Nephron (organoid): Measurements from ENCODE around the gene CFAP210.

Experiments used
- H3K27ac Mint-ChIP-seq, 3 experiments: 2 replicates each; pipeline ENCODE4 v1.8.0; 2020; ENCODE audit warnings: mixed read lengths in 3 of 3, mild to moderate bottlenecking in 2 of 3, moderate library complexity in 1 of 3
- H3K27me3 Mint-ChIP-seq: 2 replicates; pipeline ENCODE4 v1.8.0; 2021; ENCODE audit warnings: low read depth, mild to moderate bottlenecking, moderate library complexity, mixed read lengths
- H3K36me3 Mint-ChIP-seq: 2 replicates; pipeline ENCODE4 v1.8.0; 2020; ENCODE audit warnings: low read depth, mixed read lengths
- H3K4me1 Mint-ChIP-seq: 2 replicates; pipeline ENCODE4 v1.8.0; 2020; ENCODE audit warnings: mixed read lengths
- H3K4me3 Mint-ChIP-seq, 3 experiments: 2 replicates each; pipeline ENCODE4 v1.8.0; 2020; ENCODE audit warnings: mild to moderate bottlenecking in 3 of 3, mixed read lengths in 3 of 3, moderate library complexity in 2 of 3
- H3K9me3 Mint-ChIP-seq: 2 replicates; pipeline ENCODE4 v1.8.0; 2020; ENCODE audit warnings: mixed read lengths
- TF ChIP-seq, protein P1 (sequence below), 3 experiments: fragments of 200-600 bp; sonication (generic); IDR thresholded peaks; one replicate each; pipeline ENCODE4 v1.5.0; 2021; ENCODE audit warnings: antibody characterized with exemption in 3 of 3; ENCODE audit not compliant: unreplicated experiment in 3 of 3

The CFAP210 gene

GRCh38 chr2:169727065-169727464, 32.9 kb upstream of the CFAP210 start:
- peaks cover 2% of the 10 kb centered on the region for H3K27me3 Mint-ChIP-seq
- no peaks in the 10 kb centered on the region for H3K4me1 Mint-ChIP-seq
- TF ChIP-seq, protein P1, sequence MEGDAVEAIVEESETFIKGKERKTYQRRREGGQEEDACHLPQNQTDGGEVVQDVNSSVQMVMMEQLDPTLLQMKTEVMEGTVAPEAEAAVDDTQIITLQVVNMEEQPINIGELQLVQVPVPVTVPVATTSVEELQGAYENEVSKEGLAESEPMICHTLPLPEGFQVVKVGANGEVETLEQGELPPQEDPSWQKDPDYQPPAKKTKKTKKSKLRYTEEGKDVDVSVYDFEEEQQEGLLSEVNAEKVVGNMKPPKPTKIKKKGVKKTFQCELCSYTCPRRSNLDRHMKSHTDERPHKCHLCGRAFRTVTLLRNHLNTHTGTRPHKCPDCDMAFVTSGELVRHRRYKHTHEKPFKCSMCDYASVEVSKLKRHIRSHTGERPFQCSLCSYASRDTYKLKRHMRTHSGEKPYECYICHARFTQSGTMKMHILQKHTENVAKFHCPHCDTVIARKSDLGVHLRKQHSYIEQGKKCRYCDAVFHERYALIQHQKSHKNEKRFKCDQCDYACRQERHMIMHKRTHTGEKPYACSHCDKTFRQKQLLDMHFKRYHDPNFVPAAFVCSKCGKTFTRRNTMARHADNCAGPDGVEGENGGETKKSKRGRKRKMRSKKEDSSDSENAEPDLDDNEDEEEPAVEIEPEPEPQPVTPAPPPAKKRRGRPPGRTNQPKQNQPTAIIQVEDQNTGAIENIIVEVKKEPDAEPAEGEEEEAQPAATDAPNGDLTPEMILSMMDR (IDR thresholded peaks at IDR 0.05; ENCODE audit: unreplicated experiment in 3 of 3) = no peak
- H3K4me3 Mint-ChIP-seq = no peak overlapping the region
- no peaks in the 10 kb centered on the region for H3K9me3 Mint-ChIP-seq
- no peak overlapping the region for H3K27ac Mint-ChIP-seq
- H3K36me3 Mint-ChIP-seq = no peaks in the 10 kb centered on the region

DNA sequence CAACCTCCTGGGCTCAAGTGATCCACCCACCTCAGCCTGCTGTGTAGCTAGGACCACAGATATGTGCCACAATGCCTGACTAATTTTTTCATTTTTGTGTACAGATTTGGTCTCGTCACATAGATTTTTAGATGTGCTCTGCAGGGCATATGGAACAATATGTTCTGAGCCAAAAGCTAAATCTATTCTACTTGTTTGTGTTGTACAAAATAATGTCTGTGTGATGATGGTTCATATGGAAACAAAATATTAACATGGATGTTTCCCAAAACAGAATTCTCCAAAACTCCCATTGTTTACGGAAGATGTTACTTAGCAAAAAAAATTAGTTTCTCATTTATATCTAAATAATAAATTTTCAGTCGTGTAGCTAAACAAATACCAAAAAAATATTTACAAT, 26.8 kb upstream of the CFAP210 start:
- no peaks in the 10 kb centered on the region for H3K36me3 Mint-ChIP-seq
- no peaks in the 10 kb centered on the region for H3K9me3 Mint-ChIP-seq
- H3K27ac Mint-ChIP-seq = no peak overlapping the region
- H3K4me3 Mint-ChIP-seq = no peak overlapping the region
- H3K27me3 Mint-ChIP-seq = no peaks in the 10 kb centered on the region
- TF ChIP-seq, protein P1 (IDR thresholded peaks at IDR 0.05; ENCODE audit: unreplicated experiment in 3 of 3) = no peak
- H3K4me1 Mint-ChIP-seq = peaks cover 16% of the 10 kb centered on the region

- Mint-ChIP-seq H3K9me3 (no peaks in the 10 kb centered on the region), H3K27me3 (no peaks in the 10 kb centered on the region), H3K36me3 (no peaks in the 10 kb centered on the region), H3K27ac (no peak overlapping the region), H3K4me3 (no peak overlapping the region), H3K4me1 (peaks cover 29% of the 10 kb centered on the region)
- TF ChIP-seq, protein P1 (IDR thresholded peaks at IDR 0.05; ENCODE audit: unreplicated experiment in 3 of 3) = no peak
These were observed 24.8 kb upstream of the CFAP210 start for GRCh38 chr2:169718930-169719504.

GRCh38 chr2:169717691-169718063, 23.5 kb upstream of the CFAP210 start:
- H3K4me3 Mint-ChIP-seq = no peak overlapping the region
- TF ChIP-seq, protein P1 (IDR thresholded peaks at IDR 0.05; ENCODE audit: unreplicated experiment in 3 of 3) = no peak
- no peaks in the 10 kb centered on the region for H3K9me3 Mint-ChIP-seq
- no peak overlapping the region for H3K27ac Mint-ChIP-seq
- H3K4me1 Mint-ChIP-seq = peaks cover 29% of the 10 kb centered on the region
- no peaks in the 10 kb centered on the region for H3K36me3 Mint-ChIP-seq
- no peaks in the 10 kb centered on the region for H3K27me3 Mint-ChIP-seq

DNA sequence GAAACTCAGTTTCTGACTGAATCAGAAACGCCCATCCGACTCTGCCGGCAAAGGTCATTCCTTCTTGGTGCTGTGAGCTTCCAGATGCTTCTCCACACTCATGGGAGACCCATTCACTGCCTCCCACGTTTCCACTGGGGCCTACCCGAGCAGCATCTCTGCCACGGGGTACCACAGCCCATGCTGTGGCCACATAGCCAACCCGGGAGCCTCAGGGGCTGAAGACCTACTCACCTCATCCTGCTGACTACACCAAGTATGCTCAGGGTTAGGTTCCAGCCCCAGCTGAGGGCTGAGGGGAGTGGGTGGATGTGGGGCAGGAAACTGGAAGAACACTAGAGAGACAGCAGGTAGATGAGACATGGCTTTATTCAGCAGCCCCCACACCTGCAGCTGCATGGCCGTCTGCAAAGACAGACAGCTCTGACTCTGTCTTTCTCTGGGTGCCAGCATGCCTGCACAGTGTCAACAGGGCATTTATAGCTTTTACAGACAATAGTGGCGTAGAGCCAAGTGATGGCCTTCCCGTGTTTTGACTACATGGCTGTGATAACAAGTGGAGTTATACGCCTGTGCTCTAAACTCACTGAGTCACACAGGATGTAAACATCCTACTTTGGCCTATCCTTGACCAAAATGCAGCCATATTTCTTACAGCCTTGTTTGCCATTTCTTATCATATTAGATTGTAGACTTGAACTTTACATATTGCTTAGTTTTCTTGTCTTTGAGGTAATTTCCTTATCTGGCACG, 22.9 kb upstream of the CFAP210 start:
- Mint-ChIP-seq H3K27ac (peak overlapping the region in 1 of 3 experiments; percentile 36), H3K9me3 (no peaks in the 10 kb centered on the region), H3K4me3 (no peak overlapping the region), H3K36me3 (peaks cover 1% of the 10 kb centered on the region), H3K27me3 (no peaks in the 10 kb centered on the region), H3K4me1 (peaks cover 29% of the 10 kb centered on the region)
- TF ChIP-seq, protein P1 (IDR thresholded peaks at IDR 0.05; ENCODE audit: unreplicated experiment in 3 of 3) = no peak
